WTC11 (cell line): Measurements from ENCODE around the gene SMARCB1. TPM values are rescaled to one million over a fixed set of nuclear protein-coding genes. Genes with fewer than 3 reads are reported as not detected.

Experiments
- ARID4B ChIP-seq: sonication (generic); formaldehyde crosslinking; IDR thresholded peaks from 2 replicates; pipeline ENCODE4 v1.8.0; 2023; ENCODE audit warnings: missing genetic modification reagents, mild to moderate bottlenecking, borderline replicate concordance
- CBFB ChIP-seq: sonication (generic); formaldehyde crosslinking; IDR thresholded peaks from 2 replicates; pipeline ENCODE4 v1.8.1; 2022; ENCODE audit warnings: mild to moderate bottlenecking, low read depth, missing genetic modification reagents
- CREM ChIP-seq: sonication (generic); formaldehyde crosslinking; IDR thresholded peaks from 2 replicates; pipeline ENCODE4 v1.8.1; 2022; ENCODE audit warnings: mild to moderate bottlenecking, missing genetic modification reagents, moderate library complexity
- GRHL2 ChIP-seq: fragments of 250-450 bp; sonication (Bioruptor Pico); IDR thresholded peaks from 2 replicates; pipeline ENCODE4 v1.8.0; 2022; ENCODE audit warnings: mild to moderate bottlenecking, moderate library complexity; ENCODE audit not compliant: insufficient replicate concordance, severe bottlenecking
- KAT7 ChIP-seq: sonication (generic); formaldehyde crosslinking; IDR thresholded peaks from 2 replicates; pipeline ENCODE4 v1.8.1; 2023; ENCODE audit warnings: missing genetic modification reagents, mild to moderate bottlenecking, borderline replicate concordance
- MYBL2 ChIP-seq: sonication (generic); formaldehyde crosslinking; IDR thresholded peaks from 2 replicates; pipeline ENCODE4 v1.8.1; 2023; ENCODE audit warnings: mild to moderate bottlenecking, moderate library complexity, missing genetic modification reagents
- NR1H2 ChIP-seq: sonication (generic); formaldehyde crosslinking; IDR thresholded peaks from 2 replicates; pipeline ENCODE4 v1.9.0; 2021; ENCODE audit warnings: mild to moderate bottlenecking, moderate library complexity, missing genetic modification reagents
- OVOL2 ChIP-seq: fragments of 250-450 bp; sonication (Bioruptor Pico); IDR thresholded peaks from 2 replicates; pipeline ENCODE4 v1.9.0; 2021; ENCODE audit warnings: mild to moderate bottlenecking, borderline replicate concordance
- SMAD4 ChIP-seq: sonication (generic); formaldehyde crosslinking; IDR thresholded peaks from 2 replicates; pipeline ENCODE4 v1.8.0; 2022; ENCODE audit warnings: mild to moderate bottlenecking, missing genetic modification reagents
- TEAD1 ChIP-seq: sonication (generic); formaldehyde crosslinking; IDR thresholded peaks from 2 replicates; pipeline ENCODE4 v1.8.0; 2022; ENCODE audit warnings: mild to moderate bottlenecking, missing genetic modification reagents
- ZNF396 ChIP-seq: fragments of 250-450 bp; sonication (Bioruptor Pico); IDR thresholded peaks from 2 replicates; pipeline ENCODE4 v1.8.0; 2021; ENCODE audit warnings: mild to moderate bottlenecking, moderate library complexity, borderline replicate concordance
- ZNF416 ChIP-seq: fragments of 250-450 bp; sonication (Bioruptor Pico); IDR thresholded peaks from 2 replicates; pipeline ENCODE4 v1.9.0; 2021; ENCODE audit warnings: mild to moderate bottlenecking, inconsistent platforms
- ZNF423 ChIP-seq: fragments of 250-450 bp; sonication (Bioruptor Pico); IDR thresholded peaks from 2 replicates; pipeline ENCODE4 v2.1.2; 2022; ENCODE audit warnings: mild to moderate bottlenecking, moderate library complexity
- ZNF671 ChIP-seq: fragments of 250-450 bp; sonication (Bioruptor Pico); IDR thresholded peaks from 2 replicates; pipeline ENCODE4 v1.8.0; 2021; ENCODE audit warnings: mild to moderate bottlenecking
- total RNA-seq: library from RNA; stranded (reverse); gene quantifications from 3 replicates; pipeline ENCODE4 v1.2.3, GENCODE V29; 2021
- TF ChIP-seq, protein P1 (sequence below): sonication (generic); formaldehyde crosslinking; IDR thresholded peaks from 2 replicates; pipeline ENCODE4 v1.8.1; 2022; ENCODE audit warnings: low read depth, missing genetic modification reagents, borderline replicate concordance
- TF ChIP-seq, protein P2 (sequence below): sonication (generic); formaldehyde crosslinking; IDR thresholded peaks from 2 replicates; pipeline ENCODE4 v1.8.0; 2022; ENCODE audit warnings: mild to moderate bottlenecking, missing genetic modification reagents
- TF ChIP-seq, protein P3 (sequence below): fragments of 200-600 bp; IDR thresholded peaks from 2 replicates; pipeline ENCODE4 v1.8.0; 2022; ENCODE audit warnings: antibody characterized with exemption
- TF ChIP-seq, protein P4 (sequence below): sonication (generic); formaldehyde crosslinking; IDR thresholded peaks from 2 replicates; pipeline ENCODE4 v1.8.0; 2022; ENCODE audit warnings: mild to moderate bottlenecking, missing genetic modification reagents
- TF ChIP-seq, protein P5 (sequence below): sonication (generic); formaldehyde crosslinking; IDR thresholded peaks from 2 replicates; pipeline ENCODE4 v1.8.1; 2023; ENCODE audit warnings: mild to moderate bottlenecking, missing genetic modification reagents
- TF ChIP-seq, protein P6 (sequence below): sonication (generic); formaldehyde crosslinking; conservative IDR thresholded peaks from 2 replicates; pipeline ENCODE4 v1.8.1; 2023; ENCODE audit warnings: mild to moderate bottlenecking, low read depth, missing genetic modification reagents, moderate library complexity
- TF ChIP-seq, protein P7 (sequence below): sonication (generic); formaldehyde crosslinking; IDR thresholded peaks from 2 replicates; pipeline ENCODE4 v1.8.1; 2023; ENCODE audit warnings: mild to moderate bottlenecking, missing genetic modification reagents, moderate library complexity
- TF ChIP-seq, protein P8 (sequence below): sonication (generic); formaldehyde crosslinking; IDR thresholded peaks from 2 replicates; pipeline ENCODE4 v1.8.1; 2023; ENCODE audit warnings: mild to moderate bottlenecking, moderate library complexity, missing genetic modification reagents

SMARCB1 gene
- total RNA-seq, 1 experiment from 2014 or later, result 135 TPM

DNA sequence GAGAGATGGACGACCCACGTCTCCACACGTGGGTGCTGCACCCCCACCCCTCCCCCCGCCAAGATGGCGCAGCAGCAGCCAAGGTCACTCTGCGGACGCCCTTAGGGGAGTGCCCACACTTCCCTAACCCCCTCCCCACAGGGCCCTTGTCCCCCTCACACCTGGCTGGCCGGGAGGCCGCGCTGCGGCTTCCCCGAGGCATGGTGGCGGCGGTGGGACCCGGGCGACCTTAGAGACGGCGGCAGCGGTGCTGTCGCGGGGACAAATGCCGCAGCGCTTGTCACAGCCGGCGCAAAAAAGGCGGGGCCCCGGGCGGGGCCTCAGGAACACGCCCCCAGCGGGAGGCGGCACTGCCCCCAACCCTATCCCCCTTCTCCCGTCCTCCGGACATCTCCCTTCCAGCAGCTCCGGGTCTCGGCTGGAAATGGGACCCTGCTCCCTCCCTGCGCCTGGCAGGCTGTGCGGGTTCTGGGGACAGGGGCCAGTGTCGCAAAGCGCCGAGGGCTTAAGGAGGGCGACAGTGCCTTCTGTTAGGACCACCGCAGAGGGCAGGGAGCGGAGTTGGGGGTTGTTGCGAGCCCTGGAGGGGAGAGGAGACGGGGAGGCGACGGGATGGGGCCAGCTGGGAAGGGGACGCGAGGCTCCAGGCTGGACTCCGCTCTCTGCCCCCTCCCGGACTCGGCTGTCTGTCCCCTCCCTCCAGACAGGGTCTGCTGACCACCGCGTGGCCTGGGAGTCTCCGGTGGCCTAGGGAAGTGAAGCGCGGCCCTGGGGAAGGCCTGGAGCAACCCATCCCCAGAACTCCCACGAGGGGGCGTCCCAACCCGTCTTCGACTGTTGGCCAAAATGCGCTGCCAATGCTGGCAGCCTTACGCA is 18.9 kb upstream of the SMARCB1 start, which contains the start of gene CHCHD10 (continued):
- TF ChIP-seq, protein P1, sequence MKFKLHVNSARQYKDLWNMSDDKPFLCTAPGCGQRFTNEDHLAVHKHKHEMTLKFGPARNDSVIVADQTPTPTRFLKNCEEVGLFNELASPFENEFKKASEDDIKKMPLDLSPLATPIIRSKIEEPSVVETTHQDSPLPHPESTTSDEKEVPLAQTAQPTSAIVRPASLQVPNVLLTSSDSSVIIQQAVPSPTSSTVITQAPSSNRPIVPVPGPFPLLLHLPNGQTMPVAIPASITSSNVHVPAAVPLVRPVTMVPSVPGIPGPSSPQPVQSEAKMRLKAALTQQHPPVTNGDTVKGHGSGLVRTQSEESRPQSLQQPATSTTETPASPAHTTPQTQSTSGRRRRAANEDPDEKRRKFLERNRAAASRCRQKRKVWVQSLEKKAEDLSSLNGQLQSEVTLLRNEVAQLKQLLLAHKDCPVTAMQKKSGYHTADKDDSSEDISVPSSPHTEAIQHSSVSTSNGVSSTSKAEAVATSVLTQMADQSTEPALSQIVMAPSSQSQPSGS (CRISPR knock-in tag), result no peak
- TF ChIP-seq, protein P2, sequence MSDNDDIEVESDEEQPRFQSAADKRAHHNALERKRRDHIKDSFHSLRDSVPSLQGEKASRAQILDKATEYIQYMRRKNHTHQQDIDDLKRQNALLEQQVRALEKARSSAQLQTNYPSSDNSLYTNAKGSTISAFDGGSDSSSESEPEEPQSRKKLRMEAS (CRISPR knock-in tag), result peak; percentile 71
- TF ChIP-seq, protein P3, sequence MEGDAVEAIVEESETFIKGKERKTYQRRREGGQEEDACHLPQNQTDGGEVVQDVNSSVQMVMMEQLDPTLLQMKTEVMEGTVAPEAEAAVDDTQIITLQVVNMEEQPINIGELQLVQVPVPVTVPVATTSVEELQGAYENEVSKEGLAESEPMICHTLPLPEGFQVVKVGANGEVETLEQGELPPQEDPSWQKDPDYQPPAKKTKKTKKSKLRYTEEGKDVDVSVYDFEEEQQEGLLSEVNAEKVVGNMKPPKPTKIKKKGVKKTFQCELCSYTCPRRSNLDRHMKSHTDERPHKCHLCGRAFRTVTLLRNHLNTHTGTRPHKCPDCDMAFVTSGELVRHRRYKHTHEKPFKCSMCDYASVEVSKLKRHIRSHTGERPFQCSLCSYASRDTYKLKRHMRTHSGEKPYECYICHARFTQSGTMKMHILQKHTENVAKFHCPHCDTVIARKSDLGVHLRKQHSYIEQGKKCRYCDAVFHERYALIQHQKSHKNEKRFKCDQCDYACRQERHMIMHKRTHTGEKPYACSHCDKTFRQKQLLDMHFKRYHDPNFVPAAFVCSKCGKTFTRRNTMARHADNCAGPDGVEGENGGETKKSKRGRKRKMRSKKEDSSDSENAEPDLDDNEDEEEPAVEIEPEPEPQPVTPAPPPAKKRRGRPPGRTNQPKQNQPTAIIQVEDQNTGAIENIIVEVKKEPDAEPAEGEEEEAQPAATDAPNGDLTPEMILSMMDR, result peak; percentile 81
- TF ChIP-seq TEAD1 (CRISPR knock-in tag) (no peak; the same call in none of the 2 replicates), GRHL2 (no peak), KAT7 (peak; percentile 64; the same call in 1 of the 2 replicates), ZNF416 (no peak), CBFB (CRISPR knock-in tag) (no peak), MYBL2 (CRISPR knock-in tag) (peak; percentile 45; the same call in 1 of the 2 replicates), ZNF396 (CRISPR knock-in tag) (no peak), NR1H2 (no peak), ZNF671 (CRISPR knock-in tag) (no peak), SMAD4 (CRISPR knock-in tag) (no peak), ARID4B (no peak), ZNF423 (CRISPR knock-in tag) (no peak), CREM (CRISPR knock-in tag) (0 out of 2 replicates have a peak, but pooled peaks have one; percentile 16), OVOL2 (CRISPR knock-in tag) (no peak)
- TF ChIP-seq, protein P4, sequence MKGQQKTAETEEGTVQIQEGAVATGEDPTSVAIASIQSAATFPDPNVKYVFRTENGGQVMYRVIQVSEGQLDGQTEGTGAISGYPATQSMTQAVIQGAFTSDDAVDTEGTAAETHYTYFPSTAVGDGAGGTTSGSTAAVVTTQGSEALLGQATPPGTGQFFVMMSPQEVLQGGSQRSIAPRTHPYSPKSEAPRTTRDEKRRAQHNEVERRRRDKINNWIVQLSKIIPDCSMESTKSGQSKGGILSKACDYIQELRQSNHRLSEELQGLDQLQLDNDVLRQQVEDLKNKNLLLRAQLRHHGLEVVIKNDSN (CRISPR knock-in tag), result 0 out of 2 replicates have a peak, but pooled peaks have one; percentile 12
- TF ChIP-seq, protein P5, sequence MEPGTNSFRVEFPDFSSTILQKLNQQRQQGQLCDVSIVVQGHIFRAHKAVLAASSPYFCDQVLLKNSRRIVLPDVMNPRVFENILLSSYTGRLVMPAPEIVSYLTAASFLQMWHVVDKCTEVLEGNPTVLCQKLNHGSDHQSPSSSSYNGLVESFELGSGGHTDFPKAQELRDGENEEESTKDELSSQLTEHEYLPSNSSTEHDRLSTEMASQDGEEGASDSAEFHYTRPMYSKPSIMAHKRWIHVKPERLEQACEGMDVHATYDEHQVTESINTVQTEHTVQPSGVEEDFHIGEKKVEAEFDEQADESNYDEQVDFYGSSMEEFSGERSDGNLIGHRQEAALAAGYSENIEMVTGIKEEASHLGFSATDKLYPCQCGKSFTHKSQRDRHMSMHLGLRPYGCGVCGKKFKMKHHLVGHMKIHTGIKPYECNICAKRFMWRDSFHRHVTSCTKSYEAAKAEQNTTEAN (CRISPR knock-in tag), result no peak
- TF ChIP-seq, protein P6, sequence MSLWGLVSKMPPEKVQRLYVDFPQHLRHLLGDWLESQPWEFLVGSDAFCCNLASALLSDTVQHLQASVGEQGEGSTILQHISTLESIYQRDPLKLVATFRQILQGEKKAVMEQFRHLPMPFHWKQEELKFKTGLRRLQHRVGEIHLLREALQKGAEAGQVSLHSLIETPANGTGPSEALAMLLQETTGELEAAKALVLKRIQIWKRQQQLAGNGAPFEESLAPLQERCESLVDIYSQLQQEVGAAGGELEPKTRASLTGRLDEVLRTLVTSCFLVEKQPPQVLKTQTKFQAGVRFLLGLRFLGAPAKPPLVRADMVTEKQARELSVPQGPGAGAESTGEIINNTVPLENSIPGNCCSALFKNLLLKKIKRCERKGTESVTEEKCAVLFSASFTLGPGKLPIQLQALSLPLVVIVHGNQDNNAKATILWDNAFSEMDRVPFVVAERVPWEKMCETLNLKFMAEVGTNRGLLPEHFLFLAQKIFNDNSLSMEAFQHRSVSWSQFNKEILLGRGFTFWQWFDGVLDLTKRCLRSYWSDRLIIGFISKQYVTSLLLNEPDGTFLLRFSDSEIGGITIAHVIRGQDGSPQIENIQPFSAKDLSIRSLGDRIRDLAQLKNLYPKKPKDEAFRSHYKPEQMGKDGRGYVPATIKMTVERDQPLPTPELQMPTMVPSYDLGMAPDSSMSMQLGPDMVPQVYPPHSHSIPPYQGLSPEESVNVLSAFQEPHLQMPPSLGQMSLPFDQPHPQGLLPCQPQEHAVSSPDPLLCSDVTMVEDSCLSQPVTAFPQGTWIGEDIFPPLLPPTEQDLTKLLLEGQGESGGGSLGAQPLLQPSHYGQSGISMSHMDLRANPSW (CRISPR knock-in tag), result no peak
- TF ChIP-seq, protein P7, sequence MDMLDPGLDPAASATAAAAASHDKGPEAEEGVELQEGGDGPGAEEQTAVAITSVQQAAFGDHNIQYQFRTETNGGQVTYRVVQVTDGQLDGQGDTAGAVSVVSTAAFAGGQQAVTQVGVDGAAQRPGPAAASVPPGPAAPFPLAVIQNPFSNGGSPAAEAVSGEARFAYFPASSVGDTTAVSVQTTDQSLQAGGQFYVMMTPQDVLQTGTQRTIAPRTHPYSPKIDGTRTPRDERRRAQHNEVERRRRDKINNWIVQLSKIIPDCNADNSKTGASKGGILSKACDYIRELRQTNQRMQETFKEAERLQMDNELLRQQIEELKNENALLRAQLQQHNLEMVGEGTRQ, result peak; percentile 37; the same call in 1 of the 2 replicates
- TF ChIP-seq, protein P8, sequence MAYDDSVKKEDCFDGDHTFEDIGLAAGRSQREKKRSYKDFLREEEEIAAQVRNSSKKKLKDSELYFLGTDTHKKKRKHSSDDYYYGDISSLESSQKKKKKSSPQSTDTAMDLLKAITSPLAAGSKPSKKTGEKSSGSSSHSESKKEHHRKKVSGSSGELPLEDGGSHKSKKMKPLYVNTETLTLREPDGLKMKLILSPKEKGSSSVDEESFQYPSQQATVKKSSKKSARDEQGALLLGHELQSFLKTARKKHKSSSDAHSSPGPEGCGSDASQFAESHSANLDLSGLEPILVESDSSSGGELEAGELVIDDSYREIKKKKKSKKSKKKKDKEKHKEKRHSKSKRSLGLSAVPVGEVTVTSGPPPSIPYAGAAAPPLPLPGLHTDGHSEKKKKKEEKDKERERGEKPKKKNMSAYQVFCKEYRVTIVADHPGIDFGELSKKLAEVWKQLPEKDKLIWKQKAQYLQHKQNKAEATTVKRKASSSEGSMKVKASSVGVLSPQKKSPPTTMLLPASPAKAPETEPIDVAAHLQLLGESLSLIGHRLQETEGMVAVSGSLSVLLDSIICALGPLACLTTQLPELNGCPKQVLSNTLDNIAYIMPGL, result peak; percentile 74; the same call in 1 of the 2 replicates
